ENCODE results near the gene SPOCK1. TPM values are rescaled to one million over a fixed set of nuclear protein-coding genes. Genes with fewer than 3 reads are reported as not detected.

SPOCK1 gene
- total and polyA plus RNA-seq, 4 donors, result 0.48 to 4.5 (median 0.69) TPM

DNA sequence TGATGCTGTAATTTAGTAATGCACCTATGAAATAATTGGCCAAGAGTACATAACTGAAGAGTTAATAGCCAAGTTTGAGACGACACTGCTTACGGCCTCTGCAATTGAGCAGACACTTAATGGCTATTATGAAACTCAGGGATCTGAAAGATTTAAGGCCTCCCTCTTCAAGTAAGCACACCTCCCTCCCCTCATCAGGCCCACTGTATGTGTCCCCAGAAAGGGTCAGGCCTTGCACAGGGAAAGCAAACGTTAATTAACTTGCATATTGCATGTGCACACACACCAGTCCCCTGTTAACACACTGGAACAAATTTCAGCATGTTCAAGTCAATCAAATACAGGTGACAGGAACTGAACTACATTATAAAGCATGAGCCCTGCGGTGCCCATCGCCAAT is 163.6 kb downstream of the SPOCK1 start:
- Histone ChIP-seq H3K27ac (ENCODE audit: low read depth in 1 of 2, low read length in 1 of 2) (no peak overlapping the region), H3K9me3 (ENCODE audit: control insufficient read depth in 4 of 4, insufficient read depth in 3 of 4, low read length in 3 of 4) (no peaks in the 10 kb centered on the region), H3K4me3 (no peak overlapping the region), H3K9ac (ENCODE audit: insufficient read depth in 1 of 2, low read length in 2 of 2) (no peak overlapping the region), H3K4me1 (ENCODE audit: control insufficient read depth in 5 of 5, insufficient read depth in 5 of 5, low read length in 5 of 5) (no peaks in the 10 kb centered on the region), H3K36me3 (ENCODE audit: control insufficient read depth in 4 of 4, insufficient read depth in 4 of 4, low read length in 4 of 4) (no peaks in the 10 kb centered on the region), H3K27me3 (ENCODE audit: control insufficient read depth in 3 of 3, insufficient read depth in 3 of 3, low read length in 2 of 3) (peaks cover 0 to 8% (median 0%) of the 10 kb centered on the region in 3 donors)
- no peak for ATAC-seq (ENCODE audit: insufficient read depth, low FRiP score)
- DNase-seq, result no peak
- 73 to 87% methylated on average over 5 of the region's 5 CpGs for WGBS, 2 donors
- TF ChIP-seq, protein P1, sequence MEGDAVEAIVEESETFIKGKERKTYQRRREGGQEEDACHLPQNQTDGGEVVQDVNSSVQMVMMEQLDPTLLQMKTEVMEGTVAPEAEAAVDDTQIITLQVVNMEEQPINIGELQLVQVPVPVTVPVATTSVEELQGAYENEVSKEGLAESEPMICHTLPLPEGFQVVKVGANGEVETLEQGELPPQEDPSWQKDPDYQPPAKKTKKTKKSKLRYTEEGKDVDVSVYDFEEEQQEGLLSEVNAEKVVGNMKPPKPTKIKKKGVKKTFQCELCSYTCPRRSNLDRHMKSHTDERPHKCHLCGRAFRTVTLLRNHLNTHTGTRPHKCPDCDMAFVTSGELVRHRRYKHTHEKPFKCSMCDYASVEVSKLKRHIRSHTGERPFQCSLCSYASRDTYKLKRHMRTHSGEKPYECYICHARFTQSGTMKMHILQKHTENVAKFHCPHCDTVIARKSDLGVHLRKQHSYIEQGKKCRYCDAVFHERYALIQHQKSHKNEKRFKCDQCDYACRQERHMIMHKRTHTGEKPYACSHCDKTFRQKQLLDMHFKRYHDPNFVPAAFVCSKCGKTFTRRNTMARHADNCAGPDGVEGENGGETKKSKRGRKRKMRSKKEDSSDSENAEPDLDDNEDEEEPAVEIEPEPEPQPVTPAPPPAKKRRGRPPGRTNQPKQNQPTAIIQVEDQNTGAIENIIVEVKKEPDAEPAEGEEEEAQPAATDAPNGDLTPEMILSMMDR (IDR thresholded peaks at IDR 0.05; ENCODE audit: control extremely low read depth, extremely low read depth), result no peak

DNA sequence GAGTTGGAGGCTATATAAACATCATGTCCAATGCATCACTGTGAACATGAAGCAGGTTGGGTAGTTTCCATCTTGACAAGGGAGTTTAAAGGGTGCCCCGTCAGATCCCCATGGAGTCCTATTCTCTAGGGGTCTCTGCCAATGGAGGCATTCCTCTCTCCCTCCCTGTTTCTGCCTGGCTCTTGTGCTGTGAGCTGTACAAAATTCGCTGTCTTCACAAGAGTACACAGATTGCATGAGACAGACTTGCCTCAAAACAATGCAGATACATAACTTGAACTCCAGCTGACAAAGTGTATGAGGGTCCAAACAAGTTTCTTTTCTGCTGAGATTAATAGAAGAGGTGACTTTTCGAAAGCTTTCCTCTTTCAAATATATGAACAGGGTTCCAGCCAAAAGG is 165.2 kb downstream of the SPOCK1 start:
- Histone ChIP-seq H3K27ac (ENCODE audit: low read depth in 1 of 2, low read length in 1 of 2) (no peak overlapping the region), H3K4me3 (no peak overlapping the region), H3K4me1 (ENCODE audit: control insufficient read depth in 5 of 5, insufficient read depth in 5 of 5, low read length in 5 of 5) (no peaks in the 10 kb centered on the region), H3K27me3 (ENCODE audit: control insufficient read depth in 3 of 3, insufficient read depth in 3 of 3, low read length in 2 of 3) (peaks cover 0 to 8% (median 0%) of the 10 kb centered on the region in 3 donors), H3K36me3 (ENCODE audit: control insufficient read depth in 4 of 4, insufficient read depth in 4 of 4, low read length in 4 of 4) (no peaks in the 10 kb centered on the region), H3K9me3 (ENCODE audit: control insufficient read depth in 4 of 4, insufficient read depth in 3 of 4, low read length in 3 of 4) (no peaks in the 10 kb centered on the region), H3K9ac (ENCODE audit: insufficient read depth in 1 of 2, low read length in 2 of 2) (no peak overlapping the region)
- no peak for ATAC-seq (ENCODE audit: insufficient read depth, low FRiP score)
- TF ChIP-seq, protein P1 (IDR thresholded peaks at IDR 0.05; ENCODE audit: control extremely low read depth, extremely low read depth), result no peak
- DNase-seq, result no peak
- whole genome bisulfite sequencing, 2 donors, result 69 to 83% methylated on average over 3 of the region's 3 CpGs

DNA sequence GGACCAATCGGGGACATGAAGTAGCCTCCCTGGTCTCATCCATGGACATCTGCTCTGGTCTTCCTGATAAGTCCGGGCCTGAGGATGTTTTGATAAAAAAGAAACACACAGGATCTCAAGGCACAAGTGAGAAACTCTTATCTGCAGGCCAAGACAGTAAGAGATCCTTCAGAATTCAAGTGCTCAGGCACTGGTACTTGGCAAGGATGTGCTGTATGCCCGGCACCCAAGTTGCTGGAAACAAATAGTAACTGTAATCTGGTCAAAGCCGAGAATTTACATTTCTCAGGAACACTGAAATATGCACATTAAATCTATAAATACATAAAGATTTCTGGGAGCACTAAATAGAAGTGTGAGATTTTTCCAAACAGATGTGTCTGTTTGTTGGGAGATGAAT is 165.7 kb downstream of the SPOCK1 start:
- ATAC-seq (ENCODE audit: insufficient read depth, low FRiP score) (no peak), DNase-seq (no peak)
- H3K27ac ChIP-seq (ENCODE audit: low read depth in 1 of 2, low read length in 1 of 2), result no peak overlapping the region
- WGBS, 2 donors, result 47 to 82% methylated on average over 4 of the region's 4 CpGs
- TF ChIP-seq, protein P1 (IDR thresholded peaks at IDR 0.05; ENCODE audit: control extremely low read depth, extremely low read depth), result no peak
- no peak overlapping the region for H3K4me3 ChIP-seq
- H3K9ac ChIP-seq (ENCODE audit: insufficient read depth in 1 of 2, low read length in 2 of 2), result no peak overlapping the region
- H3K9me3 ChIP-seq (ENCODE audit: control insufficient read depth in 4 of 4, insufficient read depth in 3 of 4, low read length in 3 of 4), result no peaks in the 10 kb centered on the region
- H3K27me3 ChIP-seq (ENCODE audit: control insufficient read depth in 3 of 3, insufficient read depth in 3 of 3, low read length in 2 of 3), result peaks cover 0 to 8% (median 0%) of the 10 kb centered on the region in 3 donors
- H3K4me1 ChIP-seq (ENCODE audit: control insufficient read depth in 5 of 5, insufficient read depth in 5 of 5, low read length in 5 of 5), result no peaks in the 10 kb centered on the region
- H3K36me3 ChIP-seq (ENCODE audit: control insufficient read depth in 4 of 4, insufficient read depth in 4 of 4, low read length in 4 of 4), result no peaks in the 10 kb centered on the region

DNA sequence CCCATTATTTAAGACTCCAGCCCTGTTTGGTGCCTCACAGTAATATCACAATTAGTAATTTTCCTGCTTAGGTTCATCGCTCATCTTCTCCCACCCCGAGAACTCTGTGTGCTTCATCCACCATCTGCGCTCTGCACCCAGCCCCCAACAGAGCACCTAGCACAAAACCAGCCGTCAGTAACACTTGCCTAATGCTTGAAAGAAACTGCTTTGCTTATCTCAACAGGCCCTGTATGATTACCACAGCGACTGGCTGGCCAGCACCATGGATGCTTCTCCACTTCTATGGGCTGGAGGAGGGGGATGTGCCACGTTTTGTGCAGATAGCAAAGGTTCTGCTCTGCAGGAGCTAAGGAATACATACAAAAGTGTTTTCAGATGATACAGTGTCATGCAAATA is 166.8 kb downstream of the SPOCK1 start:
- Histone ChIP-seq H3K9ac (ENCODE audit: insufficient read depth in 1 of 2, low read length in 2 of 2) (no peak overlapping the region), H3K4me1 (ENCODE audit: control insufficient read depth in 5 of 5, insufficient read depth in 5 of 5, low read length in 5 of 5) (no peaks in the 10 kb centered on the region), H3K9me3 (ENCODE audit: control insufficient read depth in 4 of 4, insufficient read depth in 3 of 4, low read length in 3 of 4) (no peaks in the 10 kb centered on the region), H3K4me3 (no peak overlapping the region), H3K27ac (ENCODE audit: low read depth in 1 of 2, low read length in 1 of 2) (no peak overlapping the region), H3K27me3 (ENCODE audit: control insufficient read depth in 3 of 3, insufficient read depth in 3 of 3, low read length in 2 of 3) (peaks cover 0 to 8% (median 0%) of the 10 kb centered on the region in 3 donors), H3K36me3 (ENCODE audit: control insufficient read depth in 4 of 4, insufficient read depth in 4 of 4, low read length in 4 of 4) (no peaks in the 10 kb centered on the region)
- ATAC-seq (ENCODE audit: insufficient read depth, low FRiP score) (no peak), DNase-seq (no peak)
- 58 to 62% methylated on average over 6 of the region's 6 CpGs for WGBS, 2 donors
- TF ChIP-seq, protein P1 (IDR thresholded peaks at IDR 0.05; ENCODE audit: control extremely low read depth, extremely low read depth), result no peak
